PFSK-1 (cell line): ENCODE measurements around the gene UNCX.

Experiments
- FOXP2 ChIP-seq: optimal IDR thresholded peaks from 2 replicates; pipeline ENCODE3; 2011; ENCODE audit warnings: borderline replicate concordance, control low read depth, inconsistent platforms; ENCODE audit not compliant: insufficient read depth; ENCODE audit errors: extremely low read length, extremely low read depth
- POLR2AphosphoS5 ChIP-seq: IDR thresholded peaks from 2 replicates; pipeline ENCODE4 v1.6.1; 2012; ENCODE audit warnings: low read depth, mild to moderate bottlenecking, control low read depth, low read length, moderate library complexity
- SIN3A ChIP-seq: IDR thresholded peaks from 2 replicates; pipeline ENCODE4 v1.6.1; 2012; ENCODE audit warnings: mild to moderate bottlenecking, low read length, moderate library complexity, borderline replicate concordance; ENCODE audit not compliant: insufficient read depth
- TAF1 ChIP-seq: IDR thresholded peaks from 2 replicates; pipeline ENCODE4 v1.6.1; 2012; ENCODE audit warnings: low read length, control low read depth, borderline replicate concordance; ENCODE audit not compliant: insufficient read depth
- TF ChIP-seq, protein P1 (sequence below), 2 experiments: IDR thresholded peaks; 2 replicates each; pipeline versions ENCODE4 v1.6.1 to v1.8.0; 2011 to 2012; ENCODE audit warnings: low read depth in 2 of 2, low read length in 2 of 2, control low read depth in 1 of 2, inconsistent platforms in 1 of 2, mild to moderate bottlenecking in 1 of 2, moderate library complexity in 1 of 2; ENCODE audit not compliant: insufficient read depth in 1 of 2

Gene UNCX

DNA sequence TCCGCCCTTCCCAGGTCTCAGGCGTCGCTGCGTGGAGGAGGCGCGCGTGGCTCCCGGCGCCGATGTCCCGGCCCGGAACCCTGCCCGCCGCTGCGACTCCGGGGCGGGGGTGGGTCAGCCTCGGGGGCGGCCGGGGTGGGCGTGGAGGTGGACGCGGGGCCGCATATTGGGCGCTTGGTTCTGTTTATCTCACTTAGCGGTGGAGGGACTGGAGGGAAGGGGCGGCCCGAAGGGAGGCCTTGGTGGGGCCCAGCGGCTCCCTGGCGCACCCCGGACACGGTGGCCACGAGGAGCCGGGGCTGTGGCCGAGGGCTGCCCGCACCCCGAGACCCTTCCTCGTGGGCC is 8.6 kb downstream of the UNCX start:
- no peak for TF ChIP-seq POLR2AphosphoS5

DNA sequence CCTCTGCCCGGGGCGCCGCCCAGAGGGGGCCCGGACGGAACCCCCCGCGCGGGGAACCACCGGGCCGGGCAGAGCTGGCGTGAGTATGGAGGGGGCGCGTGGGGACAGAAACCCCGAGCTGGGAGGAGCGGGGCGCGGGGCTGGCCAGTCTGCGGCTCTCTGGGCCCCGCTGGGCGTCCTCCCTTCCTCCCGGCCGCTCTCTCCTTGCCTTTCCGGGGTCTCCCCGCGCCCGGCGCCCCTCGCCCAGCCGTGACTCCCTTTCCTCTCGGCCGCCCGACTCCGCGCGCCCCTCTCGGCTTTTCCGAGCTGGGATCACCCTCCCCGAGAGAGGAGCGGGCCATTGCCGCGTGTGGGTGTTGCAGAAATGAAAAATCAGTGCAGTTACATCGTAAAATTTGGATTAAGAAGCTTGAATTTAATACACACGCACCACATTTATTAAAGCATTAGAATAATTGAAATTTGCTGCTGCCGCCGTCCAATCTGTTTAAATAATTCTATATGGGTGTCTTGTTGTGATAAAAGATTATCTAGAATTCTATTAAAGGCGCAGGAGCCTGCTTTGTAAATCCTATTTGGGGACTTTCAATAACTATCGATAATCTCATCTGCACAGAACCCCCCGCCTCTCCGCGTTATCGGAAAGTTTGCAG is 9.1 kb downstream of the UNCX start:
- TF ChIP-seq FOXP2, result no peak
- no peak for TF ChIP-seq SIN3A
- TF ChIP-seq POLR2AphosphoS5, result no peak
- no peak for TF ChIP-seq TAF1

DNA sequence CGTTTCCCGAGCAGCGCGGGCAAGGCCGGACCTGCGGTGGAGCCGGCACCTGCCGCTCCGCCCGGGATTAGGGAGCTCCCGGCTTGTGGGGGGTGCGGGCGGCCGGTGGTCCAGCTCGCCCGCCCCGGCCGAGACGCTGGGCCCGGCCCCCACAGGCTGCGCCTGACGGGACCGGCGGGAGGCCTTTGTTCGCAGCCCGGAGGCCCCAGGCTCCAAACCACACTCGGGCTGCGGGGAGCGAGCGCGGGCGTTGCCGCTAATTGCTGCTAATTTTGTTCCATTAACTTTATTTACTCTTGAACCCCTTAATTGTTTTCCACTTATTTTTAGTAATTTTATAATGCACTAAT is 9.6 kb downstream of the UNCX start:
- TF ChIP-seq TAF1, result no peak
- TF ChIP-seq SIN3A, result no peak
- TF ChIP-seq POLR2AphosphoS5, result no peak
- TF ChIP-seq, protein P1, sequence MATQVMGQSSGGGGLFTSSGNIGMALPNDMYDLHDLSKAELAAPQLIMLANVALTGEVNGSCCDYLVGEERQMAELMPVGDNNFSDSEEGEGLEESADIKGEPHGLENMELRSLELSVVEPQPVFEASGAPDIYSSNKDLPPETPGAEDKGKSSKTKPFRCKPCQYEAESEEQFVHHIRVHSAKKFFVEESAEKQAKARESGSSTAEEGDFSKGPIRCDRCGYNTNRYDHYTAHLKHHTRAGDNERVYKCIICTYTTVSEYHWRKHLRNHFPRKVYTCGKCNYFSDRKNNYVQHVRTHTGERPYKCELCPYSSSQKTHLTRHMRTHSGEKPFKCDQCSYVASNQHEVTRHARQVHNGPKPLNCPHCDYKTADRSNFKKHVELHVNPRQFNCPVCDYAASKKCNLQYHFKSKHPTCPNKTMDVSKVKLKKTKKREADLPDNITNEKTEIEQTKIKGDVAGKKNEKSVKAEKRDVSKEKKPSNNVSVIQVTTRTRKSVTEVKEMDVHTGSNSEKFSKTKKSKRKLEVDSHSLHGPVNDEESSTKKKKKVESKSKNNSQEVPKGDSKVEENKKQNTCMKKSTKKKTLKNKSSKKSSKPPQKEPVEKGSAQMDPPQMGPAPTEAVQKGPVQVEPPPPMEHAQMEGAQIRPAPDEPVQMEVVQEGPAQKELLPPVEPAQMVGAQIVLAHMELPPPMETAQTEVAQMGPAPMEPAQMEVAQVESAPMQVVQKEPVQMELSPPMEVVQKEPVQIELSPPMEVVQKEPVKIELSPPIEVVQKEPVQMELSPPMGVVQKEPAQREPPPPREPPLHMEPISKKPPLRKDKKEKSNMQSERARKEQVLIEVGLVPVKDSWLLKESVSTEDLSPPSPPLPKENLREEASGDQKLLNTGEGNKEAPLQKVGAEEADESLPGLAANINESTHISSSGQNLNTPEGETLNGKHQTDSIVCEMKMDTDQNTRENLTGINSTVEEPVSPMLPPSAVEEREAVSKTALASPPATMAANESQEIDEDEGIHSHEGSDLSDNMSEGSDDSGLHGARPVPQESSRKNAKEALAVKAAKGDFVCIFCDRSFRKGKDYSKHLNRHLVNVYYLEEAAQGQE (IDR thresholded peaks at IDR 0.05; ENCODE audit: insufficient read depth in 1 of 2, low read depth in 2 of 2, low read length in 2 of 2), result no peak
- no peak for TF ChIP-seq FOXP2

DNA sequence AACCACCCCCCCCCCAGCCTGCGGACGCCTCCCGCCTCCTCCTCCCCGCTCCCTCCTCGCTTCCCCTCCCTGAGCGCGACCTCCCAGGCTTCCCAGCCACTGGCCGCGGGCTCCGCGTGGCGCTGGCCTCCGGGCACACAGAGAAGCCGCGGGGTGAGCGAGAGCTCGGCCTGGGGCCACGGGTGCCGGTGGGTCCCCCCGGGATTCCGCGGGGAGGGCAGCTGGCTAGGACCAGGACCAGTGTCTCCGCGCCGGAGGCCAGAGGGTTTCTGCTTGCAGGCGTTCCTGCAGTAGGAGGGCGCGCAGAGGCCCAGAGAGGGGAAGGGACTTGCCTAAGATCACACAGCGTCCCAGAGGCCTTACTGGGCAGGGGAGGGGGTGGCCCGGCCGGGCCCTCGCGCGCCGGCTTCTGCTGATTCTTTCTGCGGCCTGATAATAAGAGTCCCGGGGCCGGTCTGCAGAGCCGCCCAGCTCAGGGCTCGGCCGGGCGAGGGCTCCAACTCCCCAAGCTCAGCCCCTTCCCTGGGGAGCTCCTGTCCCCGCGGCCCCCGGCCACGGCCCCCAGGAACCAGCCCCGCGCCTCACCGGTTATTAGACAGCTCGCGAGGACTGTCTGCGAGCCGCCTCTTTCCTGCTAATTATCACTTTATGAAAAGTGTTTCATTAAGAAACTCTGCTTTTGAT is 10.1 kb downstream of the UNCX start:
- TF ChIP-seq, protein P1 (IDR thresholded peaks at IDR 0.05; ENCODE audit: insufficient read depth in 1 of 2, low read depth in 2 of 2, low read length in 2 of 2), result no peak
- no peak for TF ChIP-seq TAF1
- no peak for TF ChIP-seq POLR2AphosphoS5
- no peak for TF ChIP-seq FOXP2
- TF ChIP-seq SIN3A, result no peak

DNA sequence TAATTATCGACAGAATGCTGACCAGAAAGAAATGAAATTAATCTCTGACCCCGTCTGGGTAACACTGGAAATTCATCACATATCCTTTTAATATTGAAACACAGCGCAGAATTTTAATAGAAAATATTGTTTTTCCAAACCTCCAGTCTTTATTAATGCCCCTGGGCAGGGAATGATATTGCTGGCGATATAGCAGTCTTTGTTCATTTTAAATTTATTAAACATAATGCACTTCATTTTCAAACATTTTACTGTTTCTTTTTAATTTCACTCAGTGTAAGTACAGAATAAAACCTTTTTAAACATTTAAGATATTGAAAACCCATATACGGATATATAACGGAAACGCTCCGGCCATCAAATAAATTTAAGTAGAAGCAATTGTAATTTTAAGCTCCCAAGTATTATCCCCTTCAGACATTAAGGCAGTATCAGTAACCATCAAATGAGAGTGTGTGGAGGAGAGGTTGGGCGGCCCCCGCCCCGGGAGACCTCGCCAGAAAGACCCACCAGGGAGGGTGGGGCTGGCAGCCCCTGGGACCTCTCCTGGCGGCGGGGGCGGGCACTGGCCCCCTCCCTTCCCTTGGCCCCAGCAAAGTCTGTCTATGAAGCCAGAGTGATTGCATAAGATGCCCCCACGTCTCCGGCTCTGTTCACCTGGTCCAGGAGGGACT is 10.8 kb downstream of the UNCX start:
- TF ChIP-seq SIN3A (no peak), FOXP2 (no peak), TAF1 (no peak), POLR2AphosphoS5 (no peak)
- TF ChIP-seq, protein P1 (IDR thresholded peaks at IDR 0.05; ENCODE audit: insufficient read depth in 1 of 2, low read depth in 2 of 2, low read length in 2 of 2), result no peak

DNA sequence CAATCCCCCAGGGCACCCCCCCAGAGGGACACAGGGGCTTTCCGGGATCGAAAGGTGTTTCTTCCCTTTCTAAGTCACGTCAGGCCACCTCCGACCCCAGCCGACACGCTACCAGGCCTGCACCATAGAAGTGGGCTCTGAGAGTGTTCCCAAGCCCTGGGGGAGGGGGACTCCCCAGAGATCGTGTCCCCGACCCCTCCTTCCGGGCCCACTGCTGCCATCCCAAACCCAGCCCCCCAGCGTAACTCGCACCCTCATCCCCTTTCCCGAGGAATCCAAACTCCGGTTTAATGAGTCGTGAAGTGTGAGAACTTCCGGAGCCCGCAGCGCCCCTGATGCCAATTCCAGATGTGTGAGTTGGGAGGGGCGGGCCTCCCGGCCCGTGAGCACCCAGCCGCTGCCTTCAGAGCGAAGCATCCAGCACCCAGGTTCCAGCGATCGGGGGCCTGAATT is 11.3 kb downstream of the UNCX start:
- TF ChIP-seq POLR2AphosphoS5 (no peak), SIN3A (no peak), FOXP2 (no peak), TAF1 (no peak)
- TF ChIP-seq, protein P1 (IDR thresholded peaks at IDR 0.05; ENCODE audit: insufficient read depth in 1 of 2, low read depth in 2 of 2, low read length in 2 of 2), result no peak
